Gastroesophageal sphincter (tissue), 4 donors: ENCODE data around the gene MOB3A. TPM values are rescaled to one million over a fixed set of nuclear protein-coding genes. Genes with fewer than 3 reads are reported as not detected.

Experiments
- ATAC-seq: fragments of 150-250 bp; one replicate; pipeline ENCODE4 v1.9.1; 2016; ENCODE audit warnings: mild to moderate bottlenecking, moderate library complexity
- H3K27ac ChIP-seq, 4 donors: fragments of 200-600 bp; sonication (generic) in 3 of 4; 1 replicate in 3 of 4; 2 replicates in 1 of 4; pipeline ENCODE4 v1.5.1; 2016 to 2019
- H3K27me3 ChIP-seq: fragments of 200-600 bp; sonication (generic); one replicate; pipeline ENCODE4 v1.5.1; 2019
- H3K36me3 ChIP-seq, 2 donors: fragments of 200-600 bp; sonication (generic); one replicate each; pipeline ENCODE4 v1.5.1; 2019; ENCODE audit warnings: control low read depth in 1 of 2
- H3K4me1 ChIP-seq, 3 donors: fragments of 200-600 bp; sonication (generic); 1 replicate in 2 of 3; 2 replicates in 1 of 3; pipeline ENCODE4 v1.5.1; 2016 to 2019; ENCODE audit warnings: control low read depth in 2 of 3
- H3K4me3 ChIP-seq, 2 donors: fragments of 200-600 bp; sonication (generic); one replicate each; pipeline ENCODE4 v1.5.1; 2019; ENCODE audit warnings: mild to moderate bottlenecking in 1 of 2, moderate library complexity in 1 of 2
- H3K9me3 ChIP-seq, 3 donors: fragments of 200-600 bp; sonication (generic); one replicate each; pipeline ENCODE4 v1.5.1; 2017 to 2019; ENCODE audit warnings: control low read depth in 2 of 3
- CTCF ChIP-seq, 4 experiments: fragments of 200-600 bp in 2 of 4; fragments of 450-650 bp in 2 of 4; sonication (generic) in 1 of 4; IDR thresholded peaks; one replicate each; pipeline ENCODE4 v1.5.1; 2017 to 2019; ENCODE audit warnings: antibody characterized with exemption in 4 of 4, mild to moderate bottlenecking in 2 of 4, moderate library complexity in 2 of 4
- EP300 ChIP-seq: sonication (generic); formaldehyde crosslinking; IDR thresholded peaks from one replicate; pipeline ENCODE4 v1.6.1; 2017; ENCODE audit warnings: antibody characterized with exemption, mild to moderate bottlenecking
- POLR2A ChIP-seq, 2 donors: fragments of 450-650 bp; IDR thresholded peaks; one replicate each; pipeline ENCODE4 v1.6.1; 2017; ENCODE audit warnings: antibody characterized with exemption in 2 of 2, mild to moderate bottlenecking in 2 of 2, moderate library complexity in 1 of 2
- POLR2AphosphoS5 ChIP-seq: sonication (generic); formaldehyde crosslinking; IDR thresholded peaks from one replicate; pipeline ENCODE4 v1.6.1; 2017; ENCODE audit warnings: antibody characterized with exemption
- WGBS, 2 donors: methylation state at CpG; one replicate each; pipeline ENCODE4 v1.1.5; 2018; ENCODE audit warnings: low coverage in 1 of 2; 5-methylcytosine and 5-hydroxymethylcytosine counted together
- total RNA-seq, 4 donors: library from RNA; depleted of rRNA; stranded (reverse); fragments of >200 nt; gene quantifications; one replicate each; pipeline ENCODE4 v1.1.0, GENCODE V29; 2016

MOB3A gene
- total RNA-seq, 4 donors from 2014 or later: 29.0 to 69.9 (median 38.6) TPM

- Histone ChIP-seq H3K4me1 (peaks cover 9 to 84% (median 71%) of the 10 kb centered on the region in 3 donors), H3K27ac (peak overlapping the region; percentile 95 to 100 (median 99)), H3K36me3 (peaks cover 0 to 51% of the 10 kb centered on the region in 2 donors), H3K9me3 (no peaks in the 10 kb centered on the region), H3K27me3 (no peaks in the 10 kb centered on the region), H3K4me3 (peak overlapping the region; percentile 93 to 100)
- no CpG with 5 or more reads among the region's 27 CpGs for WGBS, 2 donors
- ATAC-seq: no peak
- TF ChIP-seq POLR2AphosphoS5 (no peak), POLR2A (IDR thresholded peaks at IDR 0.05) (no peak), EP300 (no peak), CTCF (IDR thresholded peaks at IDR 0.05) (no peak)
These were observed 47.0 kb downstream of the MOB3A start for GRCh38 chr19:2048959-2049740.

- Histone ChIP-seq H3K27ac (peak overlapping the region; percentile 95 to 100 (median 99)), H3K36me3 (peaks cover 0 to 55% of the 10 kb centered on the region in 2 donors), H3K9me3 (no peaks in the 10 kb centered on the region), H3K27me3 (no peaks in the 10 kb centered on the region), H3K4me3 (peak overlapping the region; percentile 93 to 100), H3K4me1 (peaks cover 9 to 84% (median 71%) of the 10 kb centered on the region in 3 donors)
- ATAC-seq: no peak
- WGBS, 2 donors: 76% methylated on average over 4 of the region's 17 CpGs; no CpG with 5 or more reads in 1 of the 2 donors
- TF ChIP-seq POLR2AphosphoS5: no peak
- no peak for TF ChIP-seq CTCF (IDR thresholded peaks at IDR 0.05)
- no peak for TF ChIP-seq POLR2A (IDR thresholded peaks at IDR 0.05)
These were observed 47.8 kb downstream of the MOB3A start for GRCh38 chr19:2048104-2048958.

GRCh38 chr19:2047449-2048103 is 48.5 kb downstream of the MOB3A start:
- Histone ChIP-seq H3K27me3 (no peaks in the 10 kb centered on the region), H3K9me3 (no peaks in the 10 kb centered on the region), H3K36me3 (peaks cover 0 to 62% of the 10 kb centered on the region in 2 donors), H3K4me1 (peaks cover 9 to 87% (median 78%) of the 10 kb centered on the region in 3 donors), H3K27ac (peak overlapping the region in 3 of 4 donors; percentile 99 to 100 (median 99)), H3K4me3 (peak overlapping the region in 1 of 2 donors; percentile 100)
- no peak for ATAC-seq
- TF ChIP-seq EP300 (no peak), POLR2AphosphoS5 (peak; percentile 65), CTCF (IDR thresholded peaks at IDR 0.05) (no peak), POLR2A (IDR thresholded peaks at IDR 0.05) (no peak)
- 76 to 89% methylated on average over 3 to 5 of the region's 22 CpGs for WGBS, 2 donors

GRCh38 chr19:2047076-2047448 is 49.1 kb downstream of the MOB3A start:
- H3K36me3 ChIP-seq: peaks cover 0 to 66% of the 10 kb centered on the region in 2 donors
- H3K4me3 ChIP-seq: peak overlapping the region in 1 of 2 donors; percentile 100
- WGBS, 2 donors: no CpG with 5 or more reads among the region's 6 CpGs
- H3K4me1 ChIP-seq: peaks cover 9 to 87% (median 78%) of the 10 kb centered on the region in 3 donors
- no peaks in the 10 kb centered on the region for H3K27me3 ChIP-seq
- peak overlapping the region in 3 of 4 donors; percentile 99 to 100 (median 99) for H3K27ac ChIP-seq
- TF ChIP-seq EP300 (no peak), POLR2A (IDR thresholded peaks at IDR 0.05) (no peak), POLR2AphosphoS5 (no peak), CTCF (IDR thresholded peaks at IDR 0.05) (no peak)
- ATAC-seq: no peak
- no peaks in the 10 kb centered on the region for H3K9me3 ChIP-seq
